Activated CD4-positive, alpha-beta T cell treated with anti-CD3 and anti-CD28 coated beads, Interleukin-2, amount 10 ng/mL, durations not matched to agents 7 days and 5 days (primary cell): ENCODE data around the gene CYP24A1. TPM values are rescaled to one million over a fixed set of nuclear protein-coding genes. Genes with fewer than 3 reads are reported as not detected.

Experiments
- CTCF ChIA-PET: fragments of 350-600 bp; sonication (Branson Sonifier 250); formaldehyde crosslinking; loops from one replicate; lab custom pipeline; 2021; ENCODE audit warnings: antibody characterized with exemption; lab: Charles Lee
- POLR2A ChIA-PET: fragments of 350-600 bp; sonication (Branson Sonifier 250); formaldehyde crosslinking; loops from one replicate; lab custom pipeline; 2021; ENCODE audit warnings: antibody characterized with exemption; lab: Charles Lee
- DNase-seq: peaks from one replicate; pipeline ENCODE4 v3.0.0-alpha.2; 2020
- H3K27ac Mint-ChIP-seq: one replicate; pipeline ENCODE4 v1.8.0; 2021; ENCODE audit warnings: mild to moderate bottlenecking, moderate library complexity, mixed read lengths
- H3K27me3 Mint-ChIP-seq: one replicate; pipeline ENCODE4 v1.8.0; 2021; ENCODE audit warnings: mixed read lengths
- H3K36me3 Mint-ChIP-seq: one replicate; pipeline ENCODE4 v1.8.0; 2021; ENCODE audit warnings: low read depth, mixed read lengths
- H3K4me1 Mint-ChIP-seq: one replicate; pipeline ENCODE4 v1.8.0; 2021; ENCODE audit warnings: mixed read lengths
- H3K4me3 Mint-ChIP-seq: one replicate; pipeline ENCODE4 v1.8.0; 2021; ENCODE audit warnings: mild to moderate bottlenecking, moderate library complexity, mixed read lengths
- H3K9me3 Mint-ChIP-seq: one replicate; pipeline ENCODE4 v1.8.0; 2021; ENCODE audit warnings: mixed read lengths
- total RNA-seq, 2 experiments: library from RNA; stranded (reverse); gene quantifications; one replicate each; pipeline ENCODE4 v1.2.3, GENCODE V29; 2021

The CYP24A1 gene
- not detected for total RNA-seq

- Mint-ChIP-seq H3K27ac (peak within 1 kb of the TSS; percentile 50), H3K27me3 (peaks cover 78% of the 10 kb centered on the region), H3K4me1 (peaks cover 23% of the 10 kb centered on the region), H3K9me3 (no peaks in the 10 kb centered on the region), H3K4me3 (peak within 1 kb of the TSS; percentile 38), H3K36me3 (no peaks in the 10 kb centered on the region)
- CTCF ChIA-PET = no interaction called here
- DNase-seq = no peak
- POLR2A ChIA-PET = no interaction called here
Measured at GRCh38 chr20:54173653-54174456, at the start of gene CYP24A1. Gene CYP24A1, minus strand, starts transcription at chr20:54173986. Its CDS starts 407 bp downstream, at chr20:54173579.

- CTCF ChIA-PET = interaction anchor here (0.7 to 1.5 kb wide), 2 partner anchors 16 to 149 kb away, joined by 4 to 5 read pairs; partner anchors contain the start of gene PFDN4
- peaks cover 3% of the 10 kb centered on the region for H3K36me3 Mint-ChIP-seq
- H3K9me3 Mint-ChIP-seq = peaks cover 5% of the 10 kb centered on the region
- POLR2A ChIA-PET = no interaction called here
- no peak overlapping the region for H3K27ac Mint-ChIP-seq
- no peaks in the 10 kb centered on the region for H3K27me3 Mint-ChIP-seq
- no peak for DNase-seq
- H3K4me1 Mint-ChIP-seq = peaks cover 23% of the 10 kb centered on the region
- H3K4me3 Mint-ChIP-seq = no peak overlapping the region
Measured at GRCh38 chr20:54223285-54223684, 49.5 kb upstream of the CYP24A1 start.

GRCh38 chr20:54221996-54222890 is 48.5 kb upstream of the CYP24A1 start:
- peaks cover 5% of the 10 kb centered on the region for H3K36me3 Mint-ChIP-seq
- POLR2A ChIA-PET = no interaction called here
- peaks cover 23% of the 10 kb centered on the region for H3K4me1 Mint-ChIP-seq
- H3K27ac Mint-ChIP-seq = peak overlapping the region; percentile 84
- DNase-seq = no peak
- CTCF ChIA-PET = interaction anchor here (0.6 to 1.5 kb wide), 2 partner anchors 15 to 1113 kb away, joined by 3 to 5 read pairs; partner anchors contain the start of gene PFDN4
- no peaks in the 10 kb centered on the region for H3K9me3 Mint-ChIP-seq
- no peaks in the 10 kb centered on the region for H3K27me3 Mint-ChIP-seq
- H3K4me3 Mint-ChIP-seq = no peak overlapping the region

- peak; percentile 43 for DNase-seq
- ChIA-PET CTCF (interaction anchor here (0.6 kb wide), 2 partner anchors 418 to 1166 kb away, joined by 4 to 5 read pairs; no protein-coding TSS in a partner anchor), POLR2A (interaction anchor here (0.5 kb wide), 1 partner anchor 252 kb away, joined by 4 read pairs; no protein-coding TSS in a partner anchor)
- Mint-ChIP-seq H3K4me3 (no peak overlapping the region), H3K4me1 (peaks cover 23% of the 10 kb centered on the region), H3K27ac (peak overlapping the region; percentile 84), H3K36me3 (peaks cover 7% of the 10 kb centered on the region), H3K27me3 (no peaks in the 10 kb centered on the region), H3K9me3 (no peaks in the 10 kb centered on the region)
Measured at GRCh38 chr20:54221353-54221752, 47.6 kb upstream of the CYP24A1 start.

- no peak for DNase-seq
- CTCF ChIA-PET = interaction anchor here (0.6 kb wide), 2 partner anchors 419 to 1165 kb away, joined by 4 to 5 read pairs; no protein-coding TSS in a partner anchor
- H3K27ac Mint-ChIP-seq = no peak overlapping the region
- no peak overlapping the region for H3K4me3 Mint-ChIP-seq
- POLR2A ChIA-PET = no interaction called here
- H3K27me3 Mint-ChIP-seq = no peaks in the 10 kb centered on the region
- no peaks in the 10 kb centered on the region for H3K9me3 Mint-ChIP-seq
- peaks cover 13% of the 10 kb centered on the region for H3K36me3 Mint-ChIP-seq
- H3K4me1 Mint-ChIP-seq = peaks cover 23% of the 10 kb centered on the region
Measured at GRCh38 chr20:54220722-54221121, 46.9 kb upstream of the CYP24A1 start.

- Mint-ChIP-seq H3K4me1 (peaks cover 23% of the 10 kb centered on the region), H3K27me3 (no peaks in the 10 kb centered on the region), H3K36me3 (peaks cover 15% of the 10 kb centered on the region), H3K4me3 (no peak overlapping the region), H3K27ac (no peak overlapping the region), H3K9me3 (no peaks in the 10 kb centered on the region)
- CTCF ChIA-PET = interaction anchor here (1.4 kb wide), 1 partner anchor 12 kb away, joined by 5 read pairs; the partner anchor contains the start of gene PFDN4
- no peak for DNase-seq
- POLR2A ChIA-PET = no interaction called here
Measured at GRCh38 chr20:54219751-54220426, 46.1 kb upstream of the CYP24A1 start.

GRCh38 chr20:54218470-54218869 is 44.7 kb upstream of the CYP24A1 start:
- Mint-ChIP-seq H3K4me1 (peaks cover 23% of the 10 kb centered on the region), H3K4me3 (no peak overlapping the region), H3K27me3 (no peaks in the 10 kb centered on the region), H3K27ac (no peak overlapping the region), H3K9me3 (no peaks in the 10 kb centered on the region), H3K36me3 (peaks cover 15% of the 10 kb centered on the region)
- POLR2A ChIA-PET = no interaction called here
- CTCF ChIA-PET = no interaction called here
- no peak for DNase-seq

- peaks cover 25% of the 10 kb centered on the region for H3K4me1 Mint-ChIP-seq
- H3K9me3 Mint-ChIP-seq = no peaks in the 10 kb centered on the region
- H3K27me3 Mint-ChIP-seq = no peaks in the 10 kb centered on the region
- no peak for DNase-seq
- no peak overlapping the region for H3K4me3 Mint-ChIP-seq
- POLR2A ChIA-PET = no interaction called here
- peaks cover 16% of the 10 kb centered on the region for H3K36me3 Mint-ChIP-seq
- CTCF ChIA-PET = no interaction called here
- no peak overlapping the region for H3K27ac Mint-ChIP-seq
Measured at GRCh38 chr20:54217762-54218161, 44.0 kb upstream of the CYP24A1 start.

- CTCF ChIA-PET = interaction anchor here (0.6 kb wide), 1 partner anchor 209 kb away, joined by 3 read pairs; no protein-coding TSS in a partner anchor
Measured at GRCh38 chr20:54215157-54215789, 41.5 kb upstream of the CYP24A1 start.

GRCh38 chr20:54214566-54214965 is 40.8 kb upstream of the CYP24A1 start:
- Mint-ChIP-seq H3K36me3 (peaks cover 21% of the 10 kb centered on the region), H3K4me3 (no peak overlapping the region), H3K4me1 (peaks cover 12% of the 10 kb centered on the region), H3K9me3 (no peaks in the 10 kb centered on the region), H3K27ac (no peak overlapping the region), H3K27me3 (no peaks in the 10 kb centered on the region)
- CTCF ChIA-PET = interaction anchor here (0.6 to 1.1 kb wide), 3 partner anchors 36 to 208 kb away, joined by 3 to 4 read pairs (median 3); no protein-coding TSS in a partner anchor
- DNase-seq = no peak
- POLR2A ChIA-PET = no interaction called here

More at GRCh38 chr20:54215157-54215789, 41.5 kb upstream of the CYP24A1 start:
- Mint-ChIP-seq H3K4me1 (peaks cover 5% of the 10 kb centered on the region), H3K27ac (no peak overlapping the region), H3K4me3 (no peak overlapping the region), H3K36me3 (peaks cover 21% of the 10 kb centered on the region), H3K27me3 (no peaks in the 10 kb centered on the region), H3K9me3 (no peaks in the 10 kb centered on the region)
- no peak for DNase-seq
- POLR2A ChIA-PET = no interaction called here

- Mint-ChIP-seq H3K4me3 (no peak overlapping the region), H3K27ac (no peak overlapping the region), H3K27me3 (no peaks in the 10 kb centered on the region), H3K36me3 (peaks cover 20% of the 10 kb centered on the region), H3K9me3 (no peaks in the 10 kb centered on the region), H3K4me1 (peaks cover 22% of the 10 kb centered on the region)
- POLR2A ChIA-PET = no interaction called here
- DNase-seq = no peak
- CTCF ChIA-PET = interaction anchor here (1.6 kb wide), 1 partner anchor 13 kb away, joined by 5 read pairs; no protein-coding TSS in a partner anchor
Measured at GRCh38 chr20:54212871-54213270, 39.1 kb upstream of the CYP24A1 start.

GRCh38 chr20:54212226-54212625 is 38.4 kb upstream of the CYP24A1 start:
- CTCF ChIA-PET = no interaction called here
- Mint-ChIP-seq H3K36me3 (peaks cover 18% of the 10 kb centered on the region), H3K9me3 (no peaks in the 10 kb centered on the region)

More at GRCh38 chr20:54212226-54212625, 38.4 kb upstream of the CYP24A1 start:
- Mint-ChIP-seq H3K4me1 (peaks cover 22% of the 10 kb centered on the region), H3K27ac (no peak overlapping the region), H3K4me3 (no peak overlapping the region), H3K27me3 (no peaks in the 10 kb centered on the region)
- POLR2A ChIA-PET = no interaction called here
- no peak for DNase-seq
